SJSA1 (cell line): ENCODE measurements around the gene RPS21. TPM values are rescaled to one million over a fixed set of nuclear protein-coding genes. Genes with fewer than 3 reads are reported as not detected.
A peak's percentile ranks its signal among the peaks of the same experiment; 100 is the strongest.

ENCODE experiments used
- DNase-seq, 2 experiments: peaks; one replicate each; pipeline ENCODE4 v3.0.0-alpha.2; 2015 to 2020; ENCODE audit warnings: low spot score in 2 of 2, low read depth in 1 of 2
- H3K27ac ChIP-seq: fragments of 250-450 bp; sonication (Bioruptor Pico); 2 replicates; pipeline ENCODE4 v1.5.1; 2020; ENCODE audit warnings: mild to moderate bottlenecking, moderate library complexity
- H3K27me3 ChIP-seq: fragments of 250-450 bp; sonication (Bioruptor Pico); replicated peaks from 2 replicates; pipeline ENCODE4 v1.5.1; 2020; ENCODE audit warnings: mild to moderate bottlenecking, moderate library complexity
- H3K36me3 ChIP-seq: fragments of 250-450 bp; sonication (Bioruptor Pico); 2 replicates; pipeline ENCODE4 v1.5.1; 2020; ENCODE audit warnings: mild to moderate bottlenecking
- H3K4me1 ChIP-seq: fragments of 250-450 bp; sonication (Bioruptor Pico); replicated peaks from 2 replicates; pipeline ENCODE4 v1.6.1; 2021; ENCODE audit warnings: mild to moderate bottlenecking
- H3K4me3 ChIP-seq: fragments of 250-450 bp; sonication (Bioruptor Pico); 2 replicates; pipeline ENCODE4 v1.5.1; 2020; ENCODE audit warnings: mild to moderate bottlenecking
- H3K9me3 ChIP-seq: fragments of 250-450 bp; sonication (Bioruptor Pico); replicated peaks from 2 replicates; pipeline ENCODE4 v1.5.1; 2020; ENCODE audit warnings: mild to moderate bottlenecking
- total RNA-seq: library from RNA; depleted of rRNA; stranded (reverse); fragments of >200 nt; shearing (Covaris generic); gene quantifications from 2 replicates; pipeline ENCODE4 v1.2.3, GENCODE V29; 2014

RPS21 gene
- total RNA-seq, 1 experiment from 2014 or later, result 1,367 TPM

DNA sequence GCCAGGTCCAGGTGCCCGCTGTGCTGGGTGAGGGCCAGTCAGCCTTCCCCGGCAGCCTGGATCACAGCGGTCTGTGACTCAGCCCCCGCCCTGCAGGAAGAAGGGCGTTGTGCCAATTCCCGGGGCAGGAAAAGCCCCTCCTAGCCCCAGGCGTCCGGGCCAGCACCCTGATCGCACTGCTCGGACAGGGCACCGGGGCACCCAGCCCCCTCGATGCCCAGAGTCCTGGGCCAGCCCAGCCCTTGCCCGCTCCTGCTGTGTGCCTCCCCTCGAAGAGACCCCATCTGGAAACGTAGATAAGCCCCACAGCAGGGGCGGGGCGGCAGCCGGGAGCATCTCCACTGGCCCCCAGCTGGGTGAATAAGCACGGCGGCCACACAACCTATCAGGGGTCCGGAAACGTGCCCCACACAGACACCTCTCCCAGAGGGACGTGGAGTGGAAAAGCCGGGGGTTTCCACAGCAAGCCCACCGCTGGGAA is 29.7 kb upstream of the RPS21 start:
- Histone ChIP-seq H3K4me3 (no peak overlapping the region), H3K9me3 (no peaks in the 10 kb centered on the region), H3K27me3 (no peaks in the 10 kb centered on the region), H3K27ac (no peak overlapping the region), H3K4me1 (peaks cover 62% of the 10 kb centered on the region), H3K36me3 (no peaks in the 10 kb centered on the region)
- DNase-seq, result peak in 1 of 2 experiments; percentile 41

- Histone ChIP-seq H3K9me3 (no peaks in the 10 kb centered on the region), H3K36me3 (no peaks in the 10 kb centered on the region), H3K27ac (no peak overlapping the region), H3K4me1 (peaks cover 62% of the 10 kb centered on the region), H3K4me3 (no peak overlapping the region), H3K27me3 (no peaks in the 10 kb centered on the region)
- no peak for DNase-seq
Observed at GRCh38 chr20:62357681-62358080, 29.2 kb upstream of the RPS21 start.

GRCh38 chr20:62358171-62359042 is 28.5 kb upstream of the RPS21 start:
- no peaks in the 10 kb centered on the region for H3K9me3 ChIP-seq
- H3K4me3 ChIP-seq, result no peak overlapping the region
- H3K27me3 ChIP-seq, result no peaks in the 10 kb centered on the region
- no peak for DNase-seq
- no peaks in the 10 kb centered on the region for H3K36me3 ChIP-seq
- H3K4me1 ChIP-seq, result peaks cover 68% of the 10 kb centered on the region
- H3K27ac ChIP-seq, result no peak overlapping the region

- no peaks in the 10 kb centered on the region for H3K9me3 ChIP-seq
- DNase-seq, result peak in 1 of 2 experiments; percentile 38
- no peaks in the 10 kb centered on the region for H3K36me3 ChIP-seq
- H3K4me1 ChIP-seq, result peaks cover 75% of the 10 kb centered on the region
- H3K27ac ChIP-seq, result peak overlapping the region; percentile 61
- H3K4me3 ChIP-seq, result no peak overlapping the region
- H3K27me3 ChIP-seq, result no peaks in the 10 kb centered on the region
Observed at GRCh38 chr20:62359043-62359490, 27.8 kb upstream of the RPS21 start.

DNA sequence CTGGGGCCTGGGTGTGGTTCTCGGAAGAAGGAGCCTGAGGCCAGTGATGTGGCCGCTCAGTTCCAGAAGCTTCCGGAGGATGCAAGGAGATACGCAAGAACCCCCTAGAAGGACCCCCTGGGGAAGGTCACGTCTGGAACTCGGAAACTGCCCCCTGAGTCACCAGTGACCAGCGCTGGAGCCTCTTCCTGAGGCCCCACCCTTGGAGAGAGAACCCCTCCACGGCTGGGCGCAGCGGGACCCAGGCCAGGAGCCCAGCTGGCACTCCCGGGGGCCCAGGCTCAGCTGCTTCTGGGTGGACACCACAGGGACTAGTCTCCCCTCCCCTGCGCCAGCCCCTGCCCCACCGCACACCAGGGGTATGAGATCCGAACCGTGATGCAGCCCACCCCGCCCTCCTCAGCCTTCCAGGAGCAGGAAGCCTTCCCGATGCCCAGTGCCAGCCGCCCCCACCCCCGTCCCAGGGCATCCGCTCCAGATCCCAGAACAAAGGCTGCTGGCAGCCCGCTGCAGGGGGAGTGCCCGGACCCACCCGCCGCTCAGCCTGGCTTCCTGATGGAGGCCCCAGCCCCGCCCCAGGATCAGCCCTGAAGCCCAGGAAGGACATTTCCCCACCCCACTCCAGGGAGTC is 27.3 kb upstream of the RPS21 start:
- DNase-seq, result no peak
- Histone ChIP-seq H3K4me3 (no peak overlapping the region), H3K27ac (peak overlapping the region; percentile 61), H3K36me3 (no peaks in the 10 kb centered on the region), H3K9me3 (no peaks in the 10 kb centered on the region), H3K4me1 (peaks cover 80% of the 10 kb centered on the region), H3K27me3 (no peaks in the 10 kb centered on the region)

DNA sequence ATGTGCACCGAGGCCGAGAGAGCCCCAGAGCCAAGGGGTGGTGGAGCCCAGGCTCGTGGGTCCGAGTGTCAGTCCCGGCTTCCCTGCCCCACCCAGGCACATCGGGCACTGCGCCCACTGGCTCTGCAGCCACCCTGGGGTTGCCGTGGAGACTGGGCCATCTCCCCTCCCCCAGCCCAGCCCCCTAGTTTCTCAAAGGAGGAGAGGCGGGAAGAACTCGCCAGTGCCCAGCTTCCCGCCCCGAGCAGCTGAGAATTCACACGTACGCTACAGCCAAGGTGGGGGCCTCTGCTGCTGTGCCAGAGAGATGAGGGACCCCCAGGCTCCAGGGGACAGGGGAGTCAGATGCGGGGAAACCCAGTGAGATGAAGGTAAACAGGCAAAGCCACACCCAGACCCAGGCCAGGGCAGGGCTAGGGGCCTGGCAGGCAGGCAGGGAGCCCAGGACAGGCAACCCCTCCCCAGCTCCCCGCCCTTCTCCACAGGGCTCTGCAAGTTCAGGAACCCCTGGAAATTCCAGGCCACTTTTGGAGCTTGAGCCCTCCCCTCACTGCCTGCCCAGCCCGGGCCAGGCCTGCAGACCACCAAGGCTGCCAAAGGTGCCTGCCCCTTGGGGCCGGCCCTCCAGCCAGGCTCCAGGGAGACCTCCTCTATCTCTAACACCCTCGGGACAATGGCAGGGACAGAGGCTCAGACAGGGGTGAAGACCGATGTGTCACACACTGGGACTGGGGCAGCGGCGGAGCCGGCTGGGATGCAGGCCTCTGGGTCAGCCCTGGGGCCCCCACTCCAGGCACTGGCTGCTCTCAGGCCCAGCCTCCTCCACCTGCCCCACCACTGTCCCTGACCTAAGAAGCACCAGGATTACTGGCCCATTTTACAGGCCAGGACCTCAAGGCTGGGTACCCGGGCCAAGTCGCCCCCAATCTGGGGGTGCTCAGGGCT is 25.8 kb upstream of the RPS21 start:
- no peaks in the 10 kb centered on the region for H3K36me3 ChIP-seq
- DNase-seq, result no peak
- no peak overlapping the region for H3K27ac ChIP-seq
- H3K27me3 ChIP-seq, result peaks cover 4% of the 10 kb centered on the region
- no peaks in the 10 kb centered on the region for H3K9me3 ChIP-seq
- no peak overlapping the region for H3K4me3 ChIP-seq
- peaks cover 73% of the 10 kb centered on the region for H3K4me1 ChIP-seq

DNA sequence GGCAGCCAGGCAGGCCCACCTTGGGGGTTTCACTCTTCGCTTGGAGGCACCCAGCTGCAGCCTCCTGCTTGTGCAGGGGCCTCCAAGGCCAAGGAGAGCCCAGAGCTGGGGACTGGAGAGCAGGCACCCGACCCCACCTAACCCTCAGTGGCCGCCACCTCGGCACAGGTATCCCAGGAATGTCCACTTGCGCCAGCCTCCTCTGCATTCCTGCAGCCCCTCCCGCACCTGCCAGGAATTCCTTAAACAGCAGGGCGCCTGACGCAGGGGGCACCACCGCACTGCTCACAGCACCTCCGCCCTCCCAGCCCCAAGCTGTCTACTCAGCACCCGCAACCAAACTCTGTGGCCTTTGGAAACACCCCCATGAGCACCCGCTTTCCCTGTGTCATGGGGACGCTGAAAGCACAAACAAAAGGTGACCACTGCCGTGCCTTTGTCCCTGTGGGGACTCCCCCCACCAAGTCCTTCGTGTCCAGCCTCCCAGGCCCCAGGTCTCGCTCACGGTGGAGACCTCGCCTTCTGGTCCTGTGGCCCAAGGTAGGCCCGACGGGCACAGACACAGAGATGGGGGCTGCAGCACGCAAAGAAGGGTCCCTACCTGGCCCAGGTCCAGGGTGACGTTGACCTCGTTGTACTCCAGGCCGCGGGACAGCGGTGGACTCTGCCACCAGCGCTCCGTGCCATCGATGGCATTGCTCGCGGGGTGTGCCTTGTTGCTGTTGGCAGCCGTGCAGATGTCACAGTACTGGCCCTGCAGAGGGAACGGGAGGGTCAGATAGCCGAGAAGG is 24.9 kb upstream of the RPS21 start:
- H3K27me3 ChIP-seq, result peaks cover 12% of the 10 kb centered on the region
- H3K9me3 ChIP-seq, result no peaks in the 10 kb centered on the region
- no peak overlapping the region for H3K4me3 ChIP-seq
- no peaks in the 10 kb centered on the region for H3K36me3 ChIP-seq
- peaks cover 75% of the 10 kb centered on the region for H3K4me1 ChIP-seq
- no peak for DNase-seq
- H3K27ac ChIP-seq, result no peak overlapping the region

DNA sequence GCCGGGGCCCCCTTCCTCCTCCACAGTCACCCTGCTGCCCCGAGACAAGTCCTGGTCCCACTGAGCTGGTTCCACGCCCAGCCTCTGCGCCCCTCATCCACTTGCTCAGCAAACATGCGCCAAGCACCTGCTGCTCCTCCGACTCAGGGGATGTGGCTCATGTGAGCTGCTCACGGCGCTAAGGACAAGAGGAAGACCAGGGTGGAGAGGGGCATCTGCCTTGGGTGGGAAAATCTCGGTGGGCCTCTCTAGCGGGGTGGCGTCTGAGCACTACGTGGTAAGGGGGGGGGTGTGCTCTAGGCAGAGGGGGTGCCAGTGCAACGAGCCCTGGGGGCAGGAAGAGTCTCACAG is 24.3 kb upstream of the RPS21 start:
- Histone ChIP-seq H3K4me3 (no peak overlapping the region), H3K4me1 (peaks cover 73% of the 10 kb centered on the region), H3K9me3 (no peaks in the 10 kb centered on the region), H3K27me3 (peaks cover 16% of the 10 kb centered on the region), H3K36me3 (no peaks in the 10 kb centered on the region), H3K27ac (no peak overlapping the region)
- no peak for DNase-seq

DNA sequence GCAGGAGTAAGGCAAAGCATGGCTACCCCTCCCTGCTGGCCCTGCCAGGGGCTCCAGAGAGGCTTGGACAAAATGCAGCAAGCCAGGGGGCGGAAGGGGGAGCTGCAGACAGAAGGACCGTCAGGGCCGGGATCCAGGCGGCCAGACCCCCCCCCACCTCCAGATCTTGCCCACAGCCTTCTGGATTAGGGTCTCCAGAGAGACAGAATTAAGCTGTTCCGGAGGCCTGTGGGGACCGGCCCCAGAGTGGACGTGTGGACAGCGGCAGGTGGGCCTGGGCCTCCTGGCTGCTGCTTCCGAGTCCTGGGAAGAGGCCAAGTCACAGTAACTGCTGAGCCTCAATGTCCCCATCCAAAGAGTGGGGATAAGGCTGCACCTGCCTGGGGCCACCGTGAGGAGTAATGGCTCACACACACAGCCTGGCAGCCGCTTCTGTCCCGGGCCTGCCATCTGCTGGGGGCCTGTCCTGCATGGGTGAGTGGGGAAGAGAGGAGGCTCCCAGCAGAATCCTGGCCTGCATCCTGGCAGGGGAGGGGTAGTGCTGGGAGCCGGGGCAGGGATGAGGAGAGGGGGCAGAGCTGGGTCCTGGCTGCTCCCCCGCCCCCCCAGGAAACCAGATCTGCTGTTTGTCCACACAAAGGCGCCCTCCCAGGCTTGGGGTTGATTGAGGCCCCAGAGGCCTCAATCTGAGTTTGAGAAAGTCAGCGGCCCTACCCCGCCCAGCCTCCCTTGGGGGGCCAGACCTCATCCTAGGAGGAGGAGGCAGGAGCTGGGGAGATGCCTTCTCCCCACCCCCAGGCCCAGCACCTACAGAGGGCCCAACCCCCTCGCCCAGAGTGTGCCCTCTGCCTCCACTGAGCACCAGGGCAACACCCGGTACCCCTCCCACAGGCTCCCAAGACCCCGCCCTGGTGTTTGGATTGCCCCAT is 23.6 kb upstream of the RPS21 start:
- Histone ChIP-seq H3K27me3 (peaks cover 23% of the 10 kb centered on the region), H3K4me3 (no peak overlapping the region), H3K36me3 (no peaks in the 10 kb centered on the region), H3K9me3 (no peaks in the 10 kb centered on the region), H3K4me1 (peaks cover 73% of the 10 kb centered on the region), H3K27ac (no peak overlapping the region)
- no peak for DNase-seq

GRCh38 chr20:62363920-62364851 is 22.7 kb upstream of the RPS21 start:
- H3K9me3 ChIP-seq, result no peaks in the 10 kb centered on the region
- H3K4me1 ChIP-seq, result peaks cover 73% of the 10 kb centered on the region
- H3K27ac ChIP-seq, result no peak overlapping the region
- H3K4me3 ChIP-seq, result no peak overlapping the region
- H3K27me3 ChIP-seq, result peaks cover 27% of the 10 kb centered on the region
- H3K36me3 ChIP-seq, result no peaks in the 10 kb centered on the region
- no peak for DNase-seq

DNA sequence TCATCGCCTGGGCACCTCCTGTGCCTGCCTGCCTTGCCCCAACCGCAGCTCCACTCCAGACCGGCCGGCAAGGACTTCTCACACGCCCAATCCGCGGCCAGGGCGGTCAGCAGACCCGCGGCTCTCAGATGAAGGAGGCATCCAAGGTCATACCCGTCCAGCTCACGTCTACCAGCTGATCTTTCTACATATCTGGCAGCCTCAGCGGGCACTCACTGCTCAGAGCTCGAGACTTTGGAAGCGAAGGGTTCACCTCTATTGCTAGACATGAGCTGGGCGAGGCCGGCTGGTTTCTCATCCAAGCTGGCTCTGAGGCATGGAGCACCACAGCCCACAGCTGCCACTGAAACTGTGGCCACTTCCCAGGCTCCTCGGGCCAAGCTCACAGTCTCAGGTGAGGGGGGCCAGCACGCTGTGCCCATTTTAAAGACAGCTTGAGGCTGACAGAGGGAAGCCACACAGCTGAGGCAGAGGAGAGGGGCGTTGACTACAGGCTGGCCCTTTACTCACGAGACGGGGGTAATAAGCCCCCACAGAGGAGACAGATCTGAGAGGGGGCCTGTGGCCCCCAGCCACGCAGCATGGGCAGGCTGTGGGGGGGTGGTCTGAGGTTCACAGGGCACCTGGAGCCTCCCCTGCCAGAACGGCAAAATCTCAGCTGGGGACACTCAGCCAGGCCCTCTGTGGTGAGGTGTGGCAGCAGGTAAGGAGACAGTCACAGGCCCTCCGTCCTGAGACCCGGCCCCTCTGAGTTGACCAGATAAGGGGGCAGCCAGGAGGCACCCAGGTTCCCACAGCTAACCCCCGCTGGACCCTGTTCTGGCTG is 21.8 kb upstream of the RPS21 start:
- H3K4me1 ChIP-seq, result peaks cover 75% of the 10 kb centered on the region
- peaks cover 27% of the 10 kb centered on the region for H3K27me3 ChIP-seq
- H3K27ac ChIP-seq, result no peak overlapping the region
- no peak for DNase-seq
- no peaks in the 10 kb centered on the region for H3K9me3 ChIP-seq
- H3K4me3 ChIP-seq, result no peak overlapping the region
- no peaks in the 10 kb centered on the region for H3K36me3 ChIP-seq
